ENCODE data around the gene VANGL1. TPM values are rescaled to one million over a fixed set of nuclear protein-coding genes. Genes with fewer than 3 reads are reported as not detected.

Gene VANGL1
- total RNA-seq, 1 donor from 2014 or later, result 7.8 TPM

DNA sequence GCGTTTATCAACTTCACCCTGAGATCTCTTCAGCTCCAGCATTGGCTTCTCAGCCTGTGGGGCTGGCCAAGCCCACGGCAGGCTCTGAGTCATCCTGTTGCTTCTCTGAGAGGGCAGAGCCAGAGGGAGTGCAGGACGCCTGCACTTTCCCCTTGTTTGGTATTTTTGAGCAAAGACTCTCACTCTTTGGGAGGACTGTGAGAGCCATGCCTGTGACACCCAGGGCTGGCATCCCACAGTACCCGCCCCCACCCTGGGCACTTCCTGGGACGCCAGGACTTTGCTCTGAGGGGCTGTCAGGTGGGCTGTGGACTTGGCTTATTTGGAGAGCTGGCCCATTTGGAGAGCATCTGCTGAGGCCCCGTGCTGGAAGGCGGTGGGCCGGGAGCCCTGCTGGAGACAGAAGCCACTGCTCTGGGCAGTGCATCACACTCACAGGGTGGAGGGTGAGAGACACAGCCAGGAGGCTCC, 37.4 kb downstream of the VANGL1 start:
- no peaks in the 10 kb centered on the region for H3K27me3 Mint-ChIP-seq
- DNase-seq, result no peak
- H3K9me3 Mint-ChIP-seq, result no peaks in the 10 kb centered on the region
- H3K4me3 Mint-ChIP-seq, result no peak overlapping the region
- intact Hi-C loops (cut with micrococcal nuclease), result no loop called here
- peaks cover 7% of the 10 kb centered on the region for H3K4me1 Mint-ChIP-seq
- H3K27ac Mint-ChIP-seq, result no peak overlapping the region
- peaks cover 6% of the 10 kb centered on the region for H3K36me3 Mint-ChIP-seq (ENCODE audit: low read depth)

DNA sequence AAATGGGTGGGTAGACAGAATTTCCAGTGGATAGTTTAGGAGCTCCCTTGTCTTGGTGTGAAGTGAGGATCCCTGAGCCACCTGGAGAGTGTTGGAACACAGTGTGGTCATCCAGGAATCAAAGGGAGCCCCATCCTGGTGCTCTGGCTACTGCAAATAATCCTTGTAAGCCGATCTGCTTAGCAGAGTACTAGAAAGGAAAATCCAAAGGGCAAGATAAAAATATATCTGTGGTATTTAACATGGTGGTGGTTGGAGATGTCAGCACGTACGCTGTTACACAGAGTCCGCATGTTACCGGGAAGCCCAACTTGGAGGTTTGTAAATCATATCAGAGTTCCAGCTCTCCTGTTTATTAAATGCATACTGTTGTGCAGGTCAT, 39.0 kb downstream of the VANGL1 start:
- Mint-ChIP-seq H3K4me3 (no peak overlapping the region), H3K27me3 (no peaks in the 10 kb centered on the region), H3K36me3 (ENCODE audit: low read depth) (peaks cover 13% of the 10 kb centered on the region), H3K27ac (no peak overlapping the region), H3K9me3 (no peaks in the 10 kb centered on the region), H3K4me1 (peaks cover 7% of the 10 kb centered on the region)
- no peak for DNase-seq
- intact Hi-C loops (cut with micrococcal nuclease), result no loop called here

DNA sequence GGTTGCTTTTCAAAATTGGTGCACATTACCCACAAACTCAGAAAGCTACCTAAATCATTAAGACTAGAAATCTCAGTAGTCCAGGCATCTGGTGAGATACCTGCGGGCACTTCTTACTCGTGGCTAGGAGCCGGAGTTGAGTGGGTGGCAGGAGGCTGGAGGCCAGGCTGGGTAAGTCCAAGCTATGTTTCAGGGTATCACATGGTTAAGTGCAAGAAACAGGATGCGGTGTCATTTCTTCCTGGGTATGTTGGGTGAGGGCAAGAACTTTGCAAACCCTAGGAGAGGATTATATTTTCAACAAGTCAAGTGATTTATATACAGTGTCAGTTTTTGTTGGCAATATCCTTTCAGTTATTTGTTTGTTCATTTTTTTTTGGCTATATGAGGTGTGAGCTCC, 41.0 kb downstream of the VANGL1 start:
- Mint-ChIP-seq H3K4me1 (peaks cover 7% of the 10 kb centered on the region), H3K27me3 (no peaks in the 10 kb centered on the region), H3K9me3 (no peaks in the 10 kb centered on the region), H3K4me3 (no peak overlapping the region), H3K27ac (no peak overlapping the region), H3K36me3 (ENCODE audit: low read depth) (peaks cover 13% of the 10 kb centered on the region)
- DNase-seq, result no peak
- intact Hi-C loops (cut with micrococcal nuclease), result no loop called here

DNA sequence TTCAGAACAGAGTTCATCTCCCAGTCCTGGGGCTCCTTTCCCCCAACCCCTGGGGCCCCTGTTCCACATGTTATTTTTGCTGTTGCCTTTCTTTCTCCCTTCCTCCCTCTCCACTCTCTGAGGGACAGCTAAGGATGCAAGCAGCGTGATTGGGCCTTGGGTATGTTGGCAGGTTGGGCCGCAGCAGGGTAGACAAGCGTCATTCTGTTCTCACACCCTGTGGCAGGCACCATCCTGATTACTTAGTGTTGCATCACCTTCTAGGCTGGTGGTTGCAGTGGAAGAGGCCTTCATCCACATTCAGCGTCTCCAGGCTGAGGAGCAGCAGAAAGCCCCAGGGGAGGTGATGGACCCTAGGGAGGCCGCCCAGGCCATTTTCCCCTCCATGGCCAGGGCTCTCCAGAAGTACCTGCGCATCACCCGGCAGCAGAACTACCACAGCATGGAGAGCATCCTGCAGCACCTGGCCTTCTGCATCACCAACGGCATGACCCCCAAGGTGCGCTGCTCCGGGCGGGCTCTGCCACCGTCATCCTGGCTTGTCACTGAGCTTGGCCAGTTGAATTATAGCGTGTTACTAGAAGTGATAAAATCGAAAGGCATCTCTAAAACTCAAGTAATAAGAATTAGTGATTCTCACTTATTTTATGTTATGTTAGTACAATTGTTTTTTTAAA, 43.4 kb downstream of the VANGL1 start:
- H3K27ac Mint-ChIP-seq, result no peak overlapping the region

DNA sequence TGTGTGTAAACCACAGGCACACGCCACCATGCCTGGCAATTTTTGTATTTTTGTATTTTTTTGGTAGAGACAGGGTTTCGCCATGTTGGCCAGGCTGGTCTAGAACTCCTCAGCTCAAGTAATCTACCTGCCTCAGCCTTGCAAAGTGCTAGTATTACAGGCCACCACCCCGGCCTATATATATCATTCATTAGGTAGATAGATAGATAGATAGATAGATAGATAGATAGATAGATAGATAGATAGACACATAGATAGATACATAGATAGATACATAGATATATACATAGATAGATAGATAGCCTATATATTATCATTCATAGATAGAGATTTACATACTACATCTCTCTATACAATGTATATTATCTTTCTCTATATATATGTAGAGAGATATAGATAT, 46.0 kb downstream of the VANGL1 start:
- H3K4me1 Mint-ChIP-seq, result peaks cover 3% of the 10 kb centered on the region
- H3K36me3 Mint-ChIP-seq (ENCODE audit: low read depth), result peaks cover 22% of the 10 kb centered on the region
- H3K27ac Mint-ChIP-seq, result no peak overlapping the region
- no peaks in the 10 kb centered on the region for H3K27me3 Mint-ChIP-seq
- no peak overlapping the region for H3K4me3 Mint-ChIP-seq
- no peaks in the 10 kb centered on the region for H3K9me3 Mint-ChIP-seq
- intact Hi-C loops (cut with micrococcal nuclease), result no loop called here
- no peak for DNase-seq

More for the DNA sequence above, 43.4 kb downstream of the VANGL1 start:
- H3K9me3 Mint-ChIP-seq, result no peaks in the 10 kb centered on the region
- H3K4me3 Mint-ChIP-seq, result no peak overlapping the region
- no peak for DNase-seq
- H3K4me1 Mint-ChIP-seq, result peaks cover 7% of the 10 kb centered on the region
- H3K27me3 Mint-ChIP-seq, result no peaks in the 10 kb centered on the region
- H3K36me3 Mint-ChIP-seq (ENCODE audit: low read depth), result peaks cover 16% of the 10 kb centered on the region
- intact Hi-C loops (cut with micrococcal nuclease), result no loop called here

DNA sequence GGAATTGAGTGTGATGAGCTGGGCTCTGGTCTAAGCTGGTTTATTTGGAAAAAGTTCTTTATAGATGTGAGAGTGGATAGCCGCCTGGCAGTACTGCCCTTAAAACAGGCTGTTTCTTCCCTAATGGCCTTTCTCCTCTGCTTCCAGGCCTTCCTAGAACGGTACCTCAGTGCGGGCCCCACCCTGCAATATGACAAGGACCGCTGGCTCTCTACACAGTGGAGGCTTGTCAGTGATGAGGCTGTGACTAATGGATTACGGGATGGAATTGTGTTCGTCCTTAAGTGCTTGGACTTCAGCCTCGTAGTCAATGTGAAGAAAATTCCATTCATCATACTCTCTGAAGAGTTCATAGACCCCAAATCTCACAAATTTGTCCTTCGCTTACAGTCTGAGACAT, 49.2 kb downstream of the VANGL1 start:
- Mint-ChIP-seq H3K27ac (no peak overlapping the region), H3K9me3 (no peaks in the 10 kb centered on the region), H3K4me3 (no peak overlapping the region), H3K27me3 (no peaks in the 10 kb centered on the region), H3K4me1 (no peaks in the 10 kb centered on the region), H3K36me3 (ENCODE audit: low read depth) (peaks cover 12% of the 10 kb centered on the region)
- DNase-seq, result no peak
- intact Hi-C loops (cut with micrococcal nuclease), result no loop called here

DNA sequence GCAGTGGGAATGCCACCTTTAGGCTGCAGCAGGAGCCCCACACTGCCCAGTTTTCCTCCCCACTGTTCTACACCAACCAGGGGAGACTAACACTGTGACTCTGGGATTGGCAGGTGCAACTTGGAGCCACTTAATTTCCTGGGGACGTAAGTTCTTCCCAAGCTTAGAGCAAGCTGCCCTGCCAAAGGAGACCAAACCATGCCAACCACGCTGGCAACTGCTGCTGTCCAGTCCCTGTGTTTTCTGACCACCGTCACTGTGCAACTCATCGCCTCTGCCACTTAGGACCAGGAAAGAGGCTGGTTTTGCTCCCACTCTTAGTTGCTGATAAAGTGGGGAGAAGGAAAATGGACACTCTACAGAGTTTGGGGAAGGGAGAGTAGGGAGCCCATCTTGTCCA, 50.5 kb downstream of the VANGL1 start:
- Mint-ChIP-seq H3K36me3 (ENCODE audit: low read depth) (peaks cover 12% of the 10 kb centered on the region), H3K4me1 (no peaks in the 10 kb centered on the region), H3K27me3 (peaks cover 3% of the 10 kb centered on the region), H3K4me3 (no peak overlapping the region), H3K27ac (no peak overlapping the region), H3K9me3 (no peaks in the 10 kb centered on the region)
- no peak for DNase-seq
- intact Hi-C loops (cut with micrococcal nuclease), result no loop called here

DNA sequence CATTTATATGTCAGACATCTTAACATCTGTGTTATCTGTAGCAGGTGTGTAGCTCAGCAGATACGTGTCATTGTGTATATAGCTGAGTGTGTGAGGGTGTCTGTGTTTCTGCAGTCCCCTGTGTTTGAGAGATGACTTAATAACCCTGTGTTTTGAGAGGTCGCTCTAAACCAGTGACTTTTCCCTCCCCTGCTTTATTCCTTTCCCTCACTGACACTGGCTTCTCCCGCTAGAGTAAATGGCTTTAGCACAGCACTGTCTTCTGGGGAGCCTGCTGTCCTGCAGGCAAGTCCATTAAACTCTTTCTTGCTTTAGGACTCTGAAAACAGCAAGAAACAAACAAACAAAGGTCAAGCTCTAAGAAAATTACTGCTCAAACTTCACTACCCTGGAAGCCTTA, 53.0 kb downstream of the VANGL1 start:
- Mint-ChIP-seq H3K9me3 (no peaks in the 10 kb centered on the region), H3K36me3 (ENCODE audit: low read depth) (peaks cover 12% of the 10 kb centered on the region), H3K4me1 (no peaks in the 10 kb centered on the region), H3K27me3 (peaks cover 17% of the 10 kb centered on the region), H3K27ac (no peak overlapping the region), H3K4me3 (no peak overlapping the region)
- DNase-seq, result no peak
- intact Hi-C loops (cut with micrococcal nuclease), result no loop called here

DNA sequence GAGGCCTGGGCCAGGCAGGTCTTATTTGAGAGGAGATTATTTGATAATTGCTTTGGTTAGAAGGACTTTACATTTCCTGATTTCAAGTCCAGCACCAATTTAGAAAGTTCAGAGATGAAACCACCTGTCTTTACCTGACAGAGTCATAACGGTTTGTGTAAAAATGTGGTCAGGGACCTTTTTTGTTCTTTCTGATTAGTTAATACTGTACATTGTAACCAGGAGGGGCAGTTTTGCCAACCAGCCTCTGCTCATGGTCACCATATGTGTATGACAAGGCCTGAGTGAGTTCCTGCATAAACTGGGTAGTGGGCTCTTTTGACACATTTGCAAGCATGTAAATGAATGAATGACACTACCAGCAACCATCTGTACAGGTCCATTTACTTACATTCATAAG, 55.8 kb downstream of the VANGL1 start:
- H3K27me3 Mint-ChIP-seq, result peaks cover 28% of the 10 kb centered on the region
- H3K9me3 Mint-ChIP-seq, result no peaks in the 10 kb centered on the region

DNA sequence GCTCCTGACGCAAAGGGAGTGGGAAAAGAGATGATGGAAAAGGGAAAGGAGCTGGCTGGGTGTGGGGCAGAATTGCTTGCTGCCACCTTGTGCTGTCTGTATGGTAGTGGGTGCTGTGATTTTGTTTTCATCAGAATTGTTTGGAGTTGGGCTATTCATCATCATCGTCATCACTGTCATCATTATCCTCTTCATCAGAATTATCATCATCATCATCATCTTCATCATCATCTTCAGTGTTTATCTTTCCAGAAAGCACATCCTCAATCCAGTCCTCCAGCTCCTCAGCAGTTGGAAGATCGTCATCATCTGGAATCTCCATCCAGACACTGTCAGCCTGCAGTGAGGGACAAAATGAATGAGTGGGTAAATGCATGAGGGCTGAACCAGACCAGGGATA, 59.3 kb downstream of the VANGL1 start:
- Mint-ChIP-seq H3K27ac (no peak overlapping the region), H3K36me3 (ENCODE audit: low read depth) (no peaks in the 10 kb centered on the region), H3K4me1 (no peaks in the 10 kb centered on the region), H3K4me3 (no peak overlapping the region), H3K9me3 (no peaks in the 10 kb centered on the region), H3K27me3 (peaks cover 28% of the 10 kb centered on the region)
- no peak for DNase-seq
- intact Hi-C loops (cut with micrococcal nuclease), result no loop called here

More for the DNA sequence above, 55.8 kb downstream of the VANGL1 start:
- no peak for DNase-seq
- no peak overlapping the region for H3K4me3 Mint-ChIP-seq
- H3K4me1 Mint-ChIP-seq, result no peaks in the 10 kb centered on the region
- H3K36me3 Mint-ChIP-seq (ENCODE audit: low read depth), result peaks cover 3% of the 10 kb centered on the region
- intact Hi-C loops (cut with micrococcal nuclease), result no loop called here
- no peak overlapping the region for H3K27ac Mint-ChIP-seq

DNA sequence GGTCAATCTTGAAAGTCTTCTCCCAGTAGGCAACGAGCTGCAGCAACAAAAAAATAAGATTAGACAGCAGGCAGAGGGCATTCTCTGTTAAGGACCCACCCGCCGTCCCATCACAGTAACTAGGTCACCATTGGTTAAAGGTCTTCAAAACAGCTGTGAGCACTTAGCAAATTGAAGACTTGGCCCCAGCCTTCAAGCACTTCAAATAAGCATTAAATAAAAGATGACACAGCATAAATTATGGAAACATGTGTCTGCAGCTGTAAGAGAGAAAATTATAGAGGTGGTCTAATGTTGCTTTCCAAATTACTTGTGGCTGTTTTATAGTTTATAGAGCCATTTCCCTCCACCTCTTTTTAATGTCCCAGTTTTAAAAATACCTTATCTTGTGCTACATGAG, 61.2 kb downstream of the VANGL1 start:
- Mint-ChIP-seq H3K4me1 (no peaks in the 10 kb centered on the region), H3K4me3 (no peak overlapping the region), H3K27ac (no peak overlapping the region), H3K27me3 (peaks cover 28% of the 10 kb centered on the region), H3K36me3 (ENCODE audit: low read depth) (no peaks in the 10 kb centered on the region), H3K9me3 (no peaks in the 10 kb centered on the region)
- intact Hi-C loops (cut with micrococcal nuclease), result no loop called here
- no peak for DNase-seq

DNA sequence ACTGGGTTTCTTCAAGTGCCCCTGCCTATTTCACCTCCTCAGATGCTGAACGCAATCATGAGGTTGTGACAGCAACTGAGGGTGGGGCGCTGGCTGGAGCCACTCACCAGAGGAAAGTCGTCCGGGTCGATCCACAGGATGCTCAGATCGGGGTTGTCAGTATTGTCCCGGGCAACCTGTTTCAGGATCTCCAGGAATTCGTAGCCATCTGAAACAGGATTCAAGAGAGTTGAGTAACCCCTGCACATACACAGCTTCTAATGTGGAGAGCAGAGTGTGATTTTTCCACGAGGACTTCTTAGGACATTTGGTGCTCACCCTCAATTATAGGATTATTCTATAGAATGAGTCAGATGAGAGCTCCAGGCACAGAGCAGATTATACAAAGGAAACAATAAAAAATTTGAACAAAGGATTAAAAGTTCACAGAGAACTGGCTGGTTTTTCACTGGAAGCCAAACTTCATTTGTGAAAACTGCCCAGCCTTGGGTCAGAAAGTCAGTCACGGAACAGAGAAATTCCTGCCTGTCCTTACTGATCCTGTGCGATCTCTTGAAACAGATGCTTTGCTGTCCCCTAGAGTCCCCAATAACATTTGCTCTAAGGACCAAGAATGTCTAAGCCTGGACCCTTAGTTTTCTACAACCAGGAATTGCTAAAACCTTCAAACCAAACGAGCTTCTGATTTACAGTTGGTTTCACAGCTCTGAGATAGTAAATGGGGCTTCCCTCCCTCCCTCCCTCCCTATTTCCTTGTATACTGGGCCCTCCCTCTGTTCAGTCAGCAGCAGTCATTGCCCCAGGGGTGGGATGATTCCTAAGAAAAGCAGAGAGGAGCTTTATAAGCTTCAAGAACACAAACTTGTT, 63.5 kb downstream of the VANGL1 start:
- no peak overlapping the region for H3K4me3 Mint-ChIP-seq
- no peak for DNase-seq
- H3K27me3 Mint-ChIP-seq, result peaks cover 23% of the 10 kb centered on the region
- H3K36me3 Mint-ChIP-seq (ENCODE audit: low read depth), result no peaks in the 10 kb centered on the region
- intact Hi-C loops (cut with micrococcal nuclease), result loop anchor here (5.0 kb wide), 1 partner anchor 58 kb away; no protein-coding TSS in a partner anchor
- H3K9me3 Mint-ChIP-seq, result no peaks in the 10 kb centered on the region
- H3K27ac Mint-ChIP-seq, result no peak overlapping the region
- no peaks in the 10 kb centered on the region for H3K4me1 Mint-ChIP-seq

DNA sequence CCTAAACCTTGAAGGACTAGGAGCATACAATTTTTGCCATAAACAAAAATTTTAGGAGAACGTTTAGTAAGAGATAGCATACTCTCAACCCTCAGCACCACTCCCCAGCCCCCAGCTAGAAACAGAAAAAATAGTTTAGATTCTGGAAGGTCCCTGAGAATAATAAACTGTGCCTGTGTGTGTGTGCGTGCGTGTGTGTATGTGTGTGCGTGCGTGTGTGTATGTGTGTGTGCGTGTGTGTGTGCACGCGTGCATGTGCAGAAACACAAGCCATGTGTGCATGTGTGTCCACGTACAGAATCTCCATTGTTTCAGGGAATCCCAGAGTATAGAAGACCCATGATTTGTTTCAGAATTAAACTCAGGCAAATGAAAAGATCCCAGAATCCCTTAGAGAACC, 64.2 kb downstream of the VANGL1 start:
- H3K4me1 Mint-ChIP-seq, result no peaks in the 10 kb centered on the region
- no peaks in the 10 kb centered on the region for H3K36me3 Mint-ChIP-seq (ENCODE audit: low read depth)
- no peak overlapping the region for H3K27ac Mint-ChIP-seq
- peaks cover 18% of the 10 kb centered on the region for H3K27me3 Mint-ChIP-seq
- DNase-seq, result no peak
- H3K9me3 Mint-ChIP-seq, result no peaks in the 10 kb centered on the region
- H3K4me3 Mint-ChIP-seq, result no peak overlapping the region
- intact Hi-C loops (cut with micrococcal nuclease), result loop anchor here (1.0 to 5.0 kb wide), 2 partner anchors 59 to 98 kb away; no protein-coding TSS in a partner anchor
